T-helper 2 cell treated with Interferon-gamma antibody and Interleukin-4, amounts not matched to agents 5 μg/mL and 100 μg/mL, for 36 hours (primary cell): ENCODE results near the gene ACAA2.
"Not testable (repeated sequence)": the region's sequence is repeated elsewhere in the genome, so short reads cannot be mapped to it uniquely, and the experiment has no call there.

Source experiments
- DNase-seq: peaks from one replicate; pipeline ENCODE4 v3.0.0; 2021; ENCODE audit warnings: low spot score
- H3K27ac Mint-ChIP-seq: one replicate; pipeline ENCODE4 v1.8.0; 2021; ENCODE audit warnings: mild to moderate bottlenecking, mixed read lengths
- H3K27me3 Mint-ChIP-seq: one replicate; pipeline ENCODE4 v1.8.0; 2021; ENCODE audit warnings: low read depth, mixed read lengths
- H3K36me3 Mint-ChIP-seq: one replicate; pipeline ENCODE4 v1.8.0; 2021; ENCODE audit warnings: low read depth, mixed read lengths
- H3K4me1 Mint-ChIP-seq: one replicate; pipeline ENCODE4 v1.8.0; 2021; ENCODE audit warnings: low read depth, mixed read lengths
- H3K4me3 Mint-ChIP-seq: one replicate; pipeline ENCODE4 v1.8.0; 2022; ENCODE audit warnings: mild to moderate bottlenecking, moderate library complexity, mixed read lengths
- H3K9me3 Mint-ChIP-seq: one replicate; pipeline ENCODE4 v1.8.0; 2021; ENCODE audit warnings: mixed read lengths

Gene ACAA2

DNA sequence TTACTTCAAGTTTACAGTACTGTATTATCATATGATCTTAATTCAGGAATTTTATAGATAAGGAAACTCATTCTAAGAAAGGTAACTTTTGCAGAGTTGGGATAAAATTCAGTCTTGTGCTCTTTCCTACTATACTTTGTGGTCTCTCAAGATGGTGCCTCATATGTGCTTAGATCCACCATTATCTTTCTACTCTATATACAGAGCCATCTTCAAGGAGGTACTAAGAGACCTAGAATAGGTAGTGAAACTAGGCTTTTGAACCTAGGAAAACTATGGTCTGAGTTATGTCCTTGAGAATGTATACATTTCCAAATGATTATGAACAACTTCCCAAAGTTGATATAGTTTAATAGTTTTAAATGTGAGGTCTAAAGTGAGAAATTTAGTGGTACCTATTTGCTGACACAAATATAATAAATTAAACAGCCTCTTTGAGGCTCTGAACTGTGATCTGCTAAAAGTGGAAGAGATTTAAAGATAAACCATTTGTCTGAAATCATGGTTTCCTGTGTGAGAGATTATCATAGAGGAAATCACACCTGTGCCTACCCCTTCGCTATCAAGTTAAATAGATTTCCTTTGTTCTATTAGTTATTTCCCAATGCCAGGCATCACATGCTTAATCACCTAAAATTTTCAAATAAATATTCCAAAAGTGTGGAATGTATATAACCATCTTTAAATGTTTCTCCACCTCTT, 27.2 kb downstream of the ACAA2 start:
- DNase-seq: no peak
- H3K27ac Mint-ChIP-seq: no peak overlapping the region
- H3K4me3 Mint-ChIP-seq: peak overlapping the region; percentile 21
- no peaks in the 10 kb centered on the region for H3K27me3 Mint-ChIP-seq
- H3K4me1 Mint-ChIP-seq: peaks cover 41% of the 10 kb centered on the region
- H3K36me3 Mint-ChIP-seq: peaks cover 75% of the 10 kb centered on the region
- no peaks in the 10 kb centered on the region for H3K9me3 Mint-ChIP-seq

DNA sequence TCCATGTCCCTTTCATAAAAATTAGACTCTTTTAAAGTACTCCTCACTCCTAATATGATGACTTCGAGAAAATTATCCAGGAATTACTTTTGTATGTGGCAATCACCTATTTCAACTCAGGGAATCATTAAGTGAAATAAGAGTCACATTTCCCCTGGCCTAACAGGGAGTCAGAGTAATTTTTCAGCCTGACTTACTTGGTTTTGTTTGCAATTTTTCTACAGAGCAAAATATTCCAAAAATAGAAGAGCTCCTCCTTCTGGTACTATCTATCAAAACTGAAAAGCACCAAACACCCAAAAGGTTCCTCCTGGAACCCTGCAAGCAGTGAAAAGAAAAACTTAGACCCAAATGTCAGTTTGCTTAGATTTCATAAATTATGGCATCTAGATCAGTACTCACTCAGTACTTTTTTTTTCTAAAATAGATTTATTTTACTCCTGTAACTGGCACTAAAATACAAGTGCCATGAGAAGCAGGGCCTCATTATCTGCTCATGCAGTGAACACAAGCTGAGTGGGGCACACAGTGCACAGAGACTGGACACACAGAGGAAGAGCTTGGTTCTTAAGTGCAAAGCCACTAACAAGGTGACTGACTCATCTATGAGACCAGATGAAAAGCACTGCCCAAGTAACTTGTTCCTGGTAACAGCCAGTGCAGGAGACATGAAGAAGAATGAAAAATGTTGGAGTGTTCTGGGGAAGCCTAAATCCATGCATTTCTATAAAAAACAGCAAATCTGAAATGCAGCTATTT, 28.7 kb downstream of the ACAA2 start:
- Mint-ChIP-seq H3K4me3 (peak overlapping the region; percentile 22), H3K36me3 (peaks cover 72% of the 10 kb centered on the region), H3K27ac (no peak overlapping the region), H3K4me1 (peaks cover 37% of the 10 kb centered on the region), H3K9me3 (no peaks in the 10 kb centered on the region), H3K27me3 (no peaks in the 10 kb centered on the region)
- no peak for DNase-seq

GRCh38 chr18:49783631-49784030, 29.7 kb downstream of the ACAA2 start:
- Mint-ChIP-seq H3K27ac (peak overlapping the region; percentile 2), H3K36me3 (peaks cover 68% of the 10 kb centered on the region), H3K4me1 (peaks cover 29% of the 10 kb centered on the region)
- H3K9me3 Mint-ChIP-seq, H3K4me3 Mint-ChIP-seq, DNase-seq, H3K27me3 Mint-ChIP-seq: not testable (repeated sequence)

- H3K36me3 Mint-ChIP-seq: peaks cover 45% of the 10 kb centered on the region
- no peak overlapping the region for H3K27ac Mint-ChIP-seq
- H3K4me1 Mint-ChIP-seq: no peaks in the 10 kb centered on the region
- peaks cover 11% of the 10 kb centered on the region for H3K9me3 Mint-ChIP-seq
- no peak overlapping the region for H3K4me3 Mint-ChIP-seq
- DNase-seq: no peak
- peaks cover 10% of the 10 kb centered on the region for H3K27me3 Mint-ChIP-seq
These were observed 34.4 kb downstream of the ACAA2 start for GRCh38 chr18:49778826-49779465.

DNA sequence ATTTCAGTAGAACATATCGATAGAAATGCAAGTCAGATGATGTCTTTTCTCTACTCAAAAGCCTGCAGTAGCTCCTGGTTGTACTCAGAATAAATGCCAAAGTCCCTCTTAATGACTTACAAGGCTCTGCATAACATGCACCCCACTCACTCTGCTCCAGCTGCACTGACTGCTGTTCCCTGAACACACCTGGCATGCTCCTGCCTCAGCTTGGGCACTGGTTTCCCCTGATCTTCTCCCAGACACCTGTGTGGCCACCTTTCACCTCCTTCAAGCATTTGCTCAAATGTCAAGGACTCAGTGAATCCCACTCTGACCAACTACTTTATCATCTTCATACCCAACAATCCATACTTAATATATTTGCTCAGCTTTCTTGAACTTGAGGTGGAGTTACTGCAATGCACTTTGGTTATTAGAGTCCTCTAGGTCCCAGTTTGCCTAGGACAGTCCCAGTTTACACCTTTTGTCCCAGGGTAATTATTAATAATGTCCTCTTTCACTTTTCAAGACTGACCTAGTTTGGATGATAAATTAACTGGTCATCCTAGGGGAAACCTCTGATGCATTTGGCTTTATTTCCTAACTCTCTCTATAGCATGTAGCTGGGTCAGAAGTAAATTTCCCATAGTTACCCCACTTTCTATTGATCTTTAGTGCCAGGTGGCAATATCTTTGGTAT, 44.1 kb downstream of the ACAA2 start:
- Mint-ChIP-seq H3K9me3 (no peaks in the 10 kb centered on the region), H3K4me3 (no peak overlapping the region), H3K27me3 (peaks cover 8% of the 10 kb centered on the region), H3K4me1 (no peaks in the 10 kb centered on the region), H3K27ac (no peak overlapping the region), H3K36me3 (no peaks in the 10 kb centered on the region)
- DNase-seq: no peak

GRCh38 chr18:49768051-49768391, 45.3 kb downstream of the ACAA2 start:
- Mint-ChIP-seq H3K27me3 (peaks cover 8% of the 10 kb centered on the region), H3K4me1 (no peaks in the 10 kb centered on the region), H3K36me3 (no peaks in the 10 kb centered on the region), H3K4me3 (no peak overlapping the region), H3K9me3 (no peaks in the 10 kb centered on the region), H3K27ac (no peak overlapping the region)
- DNase-seq: no peak

DNA sequence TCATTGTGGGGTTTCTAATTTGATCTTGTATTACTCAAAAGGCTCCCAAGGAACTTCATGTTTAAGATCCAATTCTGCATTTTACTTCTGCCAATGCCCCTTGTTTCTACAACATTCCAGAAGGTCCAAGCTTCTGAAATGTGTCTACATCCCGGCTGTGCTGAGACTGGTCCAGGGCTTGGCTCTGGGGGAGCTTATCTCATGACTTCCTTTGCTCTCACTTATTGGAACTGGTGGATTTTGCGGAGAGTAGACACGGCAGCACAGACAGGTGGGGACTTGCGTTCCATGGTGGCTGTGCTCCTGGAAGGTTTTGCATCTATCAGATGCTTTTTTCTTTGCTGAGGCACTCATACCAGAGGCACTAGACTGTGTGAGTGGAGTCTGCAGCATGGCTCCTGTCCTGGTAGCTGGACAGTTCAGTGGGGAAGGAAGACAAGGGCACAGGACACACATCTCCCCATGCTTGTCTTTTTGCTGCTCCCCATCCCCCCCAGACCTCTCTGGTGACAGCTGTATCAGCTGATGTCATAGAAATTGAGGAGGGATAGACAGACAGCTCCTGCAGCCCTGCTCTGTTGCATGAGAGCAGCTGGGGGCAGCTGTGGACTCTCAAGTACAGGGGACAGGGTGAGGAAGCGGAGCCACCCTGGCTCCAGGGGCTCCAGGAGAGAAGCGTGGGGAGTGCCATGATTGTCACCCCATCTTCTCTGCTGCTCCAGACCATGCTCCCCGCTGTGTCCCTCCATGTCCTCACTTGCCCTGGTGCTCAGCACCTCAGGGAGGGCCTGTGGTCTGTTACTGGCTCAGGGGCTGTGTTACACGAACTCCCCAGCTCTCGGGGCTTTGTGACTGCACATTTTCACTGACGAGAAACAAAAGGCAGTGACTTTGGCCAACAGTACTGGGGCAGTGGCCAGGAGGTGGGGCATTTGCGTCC, 46.0 kb downstream of the ACAA2 start:
- no peak overlapping the region for H3K4me3 Mint-ChIP-seq
- DNase-seq: no peak
- H3K9me3 Mint-ChIP-seq: no peaks in the 10 kb centered on the region

DNA sequence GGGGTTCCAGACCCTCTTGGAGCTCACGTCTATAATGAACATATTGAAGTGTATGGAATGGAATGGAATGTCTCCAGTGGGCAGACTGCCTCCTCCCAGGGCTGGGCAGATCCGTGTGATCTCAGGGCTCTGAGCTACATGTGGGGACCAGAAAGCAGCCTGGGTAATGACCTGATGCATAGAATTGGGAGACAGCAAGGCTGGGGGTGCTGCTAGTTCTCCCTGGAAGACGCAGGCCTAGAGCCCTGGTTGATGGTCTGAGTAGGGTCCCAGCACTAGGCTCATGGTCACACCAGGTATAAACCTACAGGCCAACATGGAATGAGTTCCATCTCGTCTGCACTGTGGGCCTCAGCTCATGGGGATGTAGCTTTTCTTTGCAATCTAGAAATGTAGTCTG, 46.7 kb downstream of the ACAA2 start:
- H3K4me1 Mint-ChIP-seq: no peaks in the 10 kb centered on the region
- H3K27ac Mint-ChIP-seq: no peak overlapping the region
- no peaks in the 10 kb centered on the region for H3K9me3 Mint-ChIP-seq
- no peaks in the 10 kb centered on the region for H3K36me3 Mint-ChIP-seq
- no peak overlapping the region for H3K4me3 Mint-ChIP-seq
- H3K27me3 Mint-ChIP-seq: peaks cover 8% of the 10 kb centered on the region
- no peak for DNase-seq

More for the DNA sequence above, 46.0 kb downstream of the ACAA2 start:
- Mint-ChIP-seq H3K36me3 (no peaks in the 10 kb centered on the region), H3K27ac (no peak overlapping the region), H3K27me3 (peaks cover 8% of the 10 kb centered on the region), H3K4me1 (no peaks in the 10 kb centered on the region)

- Mint-ChIP-seq H3K27me3 (peaks cover 3% of the 10 kb centered on the region), H3K4me3 (no peak overlapping the region), H3K4me1 (no peaks in the 10 kb centered on the region), H3K27ac (no peak overlapping the region), H3K9me3 (no peaks in the 10 kb centered on the region), H3K36me3 (no peaks in the 10 kb centered on the region)
- DNase-seq: no peak
These were observed 49.3 kb downstream of the ACAA2 start for GRCh38 chr18:49764032-49764431.

DNA sequence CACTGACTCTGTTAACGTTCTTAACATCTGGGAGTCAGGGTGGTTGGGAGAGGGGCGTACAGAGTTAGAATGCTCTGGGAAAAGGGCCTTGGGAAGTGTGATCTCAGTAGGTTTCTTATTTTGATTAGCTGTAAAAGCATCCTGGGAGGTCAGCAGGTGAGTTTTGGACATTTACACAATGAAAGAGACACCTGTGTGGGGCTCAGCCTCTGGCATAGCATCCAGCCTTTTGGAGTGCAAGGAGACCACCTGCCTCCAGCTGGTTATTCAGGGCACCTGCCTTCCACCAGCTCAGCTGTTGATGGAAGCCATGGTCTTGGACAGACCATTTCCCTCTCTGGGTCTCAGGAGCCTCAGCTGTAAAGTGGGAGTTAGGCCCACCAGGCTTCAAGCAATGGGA, 49.7 kb downstream of the ACAA2 start:
- no peak for DNase-seq
- no peaks in the 10 kb centered on the region for H3K36me3 Mint-ChIP-seq
- no peaks in the 10 kb centered on the region for H3K9me3 Mint-ChIP-seq
- no peak overlapping the region for H3K27ac Mint-ChIP-seq
- no peak overlapping the region for H3K4me3 Mint-ChIP-seq
- H3K27me3 Mint-ChIP-seq: no peaks in the 10 kb centered on the region
- no peaks in the 10 kb centered on the region for H3K4me1 Mint-ChIP-seq

GRCh38 chr18:49762191-49763077, 50.9 kb downstream of the ACAA2 start:
- H3K36me3 Mint-ChIP-seq: no peaks in the 10 kb centered on the region
- no peak overlapping the region for H3K27ac Mint-ChIP-seq
- DNase-seq: no peak
- no peak overlapping the region for H3K4me3 Mint-ChIP-seq
- no peaks in the 10 kb centered on the region for H3K27me3 Mint-ChIP-seq
- H3K4me1 Mint-ChIP-seq: no peaks in the 10 kb centered on the region
- no peaks in the 10 kb centered on the region for H3K9me3 Mint-ChIP-seq

DNA sequence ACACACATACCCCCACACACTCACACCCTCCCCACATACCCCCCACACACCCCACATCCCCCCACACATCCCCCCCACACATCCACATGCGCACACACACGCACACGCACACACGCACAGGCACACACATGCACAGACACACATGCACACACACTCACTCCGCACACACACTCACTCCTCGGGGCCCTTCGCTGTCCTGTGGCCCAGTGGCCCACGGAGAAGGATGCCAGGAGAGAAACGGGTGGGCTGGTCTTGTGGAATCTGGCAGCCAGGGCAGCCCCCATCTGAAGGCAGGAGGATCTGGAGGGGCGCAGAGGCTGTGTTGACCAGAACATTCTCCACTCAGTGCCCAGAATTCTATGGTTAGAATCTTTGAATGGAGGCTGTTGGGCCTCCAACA, 51.6 kb downstream of the ACAA2 start:
- Mint-ChIP-seq H3K36me3 (no peaks in the 10 kb centered on the region), H3K27ac (no peak overlapping the region), H3K9me3 (no peaks in the 10 kb centered on the region), H3K27me3 (no peaks in the 10 kb centered on the region), H3K4me1 (no peaks in the 10 kb centered on the region), H3K4me3 (no peak overlapping the region)
- no peak for DNase-seq
